ENCODE results near the gene SYT15.
"Not testable (repeated sequence)": the region's sequence is repeated elsewhere in the genome, so short reads cannot be mapped to it uniquely, and the experiment has no call there.

DNA sequence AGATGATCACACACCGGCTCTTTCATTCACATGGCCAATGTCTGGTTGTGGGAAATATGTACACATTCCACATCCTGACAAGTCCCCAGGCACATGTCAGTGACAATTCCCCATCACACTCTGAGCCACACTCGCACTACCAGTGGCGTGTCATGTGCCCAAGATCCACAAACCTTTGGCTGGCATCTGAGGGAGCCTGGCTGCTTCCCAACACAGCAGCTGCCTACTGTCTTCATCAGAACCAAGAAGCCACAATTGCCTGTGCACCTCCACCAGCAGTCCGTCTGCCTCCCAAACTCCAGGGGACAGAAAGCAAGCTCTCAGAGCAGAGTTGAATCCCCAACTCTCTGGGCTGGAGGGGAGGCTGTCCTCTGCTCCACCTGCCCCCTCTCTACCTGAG lies 6.2 kb upstream of the SYT15 start:
- TF ChIP-seq, protein P1, sequence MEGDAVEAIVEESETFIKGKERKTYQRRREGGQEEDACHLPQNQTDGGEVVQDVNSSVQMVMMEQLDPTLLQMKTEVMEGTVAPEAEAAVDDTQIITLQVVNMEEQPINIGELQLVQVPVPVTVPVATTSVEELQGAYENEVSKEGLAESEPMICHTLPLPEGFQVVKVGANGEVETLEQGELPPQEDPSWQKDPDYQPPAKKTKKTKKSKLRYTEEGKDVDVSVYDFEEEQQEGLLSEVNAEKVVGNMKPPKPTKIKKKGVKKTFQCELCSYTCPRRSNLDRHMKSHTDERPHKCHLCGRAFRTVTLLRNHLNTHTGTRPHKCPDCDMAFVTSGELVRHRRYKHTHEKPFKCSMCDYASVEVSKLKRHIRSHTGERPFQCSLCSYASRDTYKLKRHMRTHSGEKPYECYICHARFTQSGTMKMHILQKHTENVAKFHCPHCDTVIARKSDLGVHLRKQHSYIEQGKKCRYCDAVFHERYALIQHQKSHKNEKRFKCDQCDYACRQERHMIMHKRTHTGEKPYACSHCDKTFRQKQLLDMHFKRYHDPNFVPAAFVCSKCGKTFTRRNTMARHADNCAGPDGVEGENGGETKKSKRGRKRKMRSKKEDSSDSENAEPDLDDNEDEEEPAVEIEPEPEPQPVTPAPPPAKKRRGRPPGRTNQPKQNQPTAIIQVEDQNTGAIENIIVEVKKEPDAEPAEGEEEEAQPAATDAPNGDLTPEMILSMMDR (IDR thresholded peaks at IDR 0.05; ENCODE audit: low read depth, low read length): not testable (repeated sequence)
- TF ChIP-seq POLR2A (IDR thresholded peaks at IDR 0.05; ENCODE audit: extremely low read depth, insufficient read length): not testable (repeated sequence)

Data from NB4 (cell line).